ENCODE data around the gene TRDN.
"Not testable (repeated sequence)": the region's sequence is repeated elsewhere in the genome, so short reads cannot be mapped to it uniquely, and the experiment has no call there.

Gene TRDN

GRCh38 chr6:123515715-123516114 lies 121.0 kb downstream of the TRDN start:
- no peak for DNase-seq

DNA sequence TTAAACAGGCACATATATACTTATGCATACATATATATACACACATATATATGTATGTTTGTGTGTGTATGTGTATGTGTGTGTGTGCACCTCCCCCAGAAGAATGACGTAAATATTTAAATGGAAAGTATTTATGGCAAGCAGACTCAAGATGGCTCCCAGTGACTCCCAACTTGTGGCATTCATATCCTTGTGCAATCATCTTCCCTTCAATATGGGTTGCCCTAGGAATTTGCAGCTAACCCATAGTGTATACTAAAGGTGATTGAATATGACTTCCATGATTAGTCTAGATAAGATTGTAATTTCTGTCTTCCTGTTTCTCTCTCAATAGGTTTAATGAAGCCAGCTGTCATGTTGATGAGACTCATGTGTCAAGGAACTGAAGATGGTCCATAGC lies 127.6 kb downstream of the TRDN start:
- DNase-seq = no peak

DNA sequence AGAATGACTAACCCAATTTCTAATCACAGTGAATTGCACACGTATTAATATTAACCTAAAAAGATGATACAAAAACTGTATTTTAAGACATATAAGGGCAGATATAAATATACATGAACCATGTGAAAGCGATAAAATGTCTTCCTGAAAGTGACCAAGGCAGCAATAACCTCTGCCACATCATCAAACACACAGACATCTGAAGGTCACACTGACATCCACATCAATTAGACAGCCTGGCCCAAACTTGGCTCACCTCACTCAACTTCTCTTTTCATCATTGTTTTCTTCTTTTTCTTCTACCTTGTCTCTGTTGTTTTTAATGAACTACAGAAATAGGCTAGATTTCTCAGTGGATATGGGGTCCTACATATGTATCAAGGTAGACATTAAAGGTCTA lies 128.5 kb downstream of the TRDN start:
- no peak for DNase-seq

DNA sequence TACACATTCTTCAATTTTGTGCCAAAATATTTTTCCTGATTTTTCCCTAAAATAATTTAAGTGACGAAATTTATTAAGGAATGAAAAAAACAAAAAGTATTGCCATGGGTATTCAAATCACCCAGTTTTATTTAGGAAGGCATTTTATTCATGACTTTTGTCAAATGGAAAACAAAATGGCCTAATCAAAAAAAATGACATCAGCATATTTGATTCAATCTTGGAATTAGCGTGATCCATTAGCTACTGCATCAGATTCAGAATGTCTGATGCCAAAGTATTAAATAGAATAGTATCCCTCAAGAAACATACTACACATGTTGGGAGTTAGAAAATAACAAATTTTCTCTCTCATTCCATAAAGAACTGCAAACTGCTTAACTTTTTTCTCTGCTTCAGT lies 129.2 kb downstream of the TRDN start:
- DNase-seq = no peak

DNA sequence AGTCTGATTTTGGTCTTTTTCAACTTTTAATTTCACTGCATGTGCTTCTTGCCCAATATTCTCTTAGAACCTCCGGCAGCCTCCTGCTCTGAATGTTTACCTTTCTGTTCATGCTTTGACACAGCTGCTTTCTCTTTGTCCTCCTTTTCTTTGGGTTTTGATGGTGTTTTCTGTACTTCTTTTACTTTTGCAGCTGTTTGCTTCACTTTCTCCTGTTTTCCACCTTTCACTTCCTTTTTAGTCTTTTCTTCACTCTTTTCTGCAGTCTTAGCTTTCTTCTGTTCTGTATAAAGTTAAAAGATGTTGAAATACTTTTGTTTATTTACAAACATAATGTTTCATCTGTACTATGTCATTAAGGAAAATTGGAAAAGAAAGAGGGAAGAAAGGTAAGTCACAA lies 133.1 kb downstream of the TRDN start:
- no peak for DNase-seq

DNA sequence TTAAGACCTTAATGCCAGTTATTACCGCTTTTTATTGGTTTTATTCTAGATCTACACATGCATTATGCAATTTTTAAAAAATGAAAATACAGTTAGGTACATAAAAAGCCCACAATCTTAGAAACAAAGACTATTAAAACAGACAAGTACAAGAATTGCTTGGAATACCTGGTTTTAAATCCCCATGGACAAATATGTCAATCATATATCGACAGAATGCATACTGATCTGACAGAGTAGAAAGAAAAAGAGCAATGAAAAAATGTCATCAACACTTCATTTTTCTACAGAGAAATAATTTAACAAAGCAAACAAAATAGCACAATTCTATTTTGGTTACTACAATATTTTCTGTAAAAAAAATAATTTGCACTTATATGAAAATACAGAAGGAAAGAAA lies 139.7 kb downstream of the TRDN start:
- DNase-seq = no peak

DNA sequence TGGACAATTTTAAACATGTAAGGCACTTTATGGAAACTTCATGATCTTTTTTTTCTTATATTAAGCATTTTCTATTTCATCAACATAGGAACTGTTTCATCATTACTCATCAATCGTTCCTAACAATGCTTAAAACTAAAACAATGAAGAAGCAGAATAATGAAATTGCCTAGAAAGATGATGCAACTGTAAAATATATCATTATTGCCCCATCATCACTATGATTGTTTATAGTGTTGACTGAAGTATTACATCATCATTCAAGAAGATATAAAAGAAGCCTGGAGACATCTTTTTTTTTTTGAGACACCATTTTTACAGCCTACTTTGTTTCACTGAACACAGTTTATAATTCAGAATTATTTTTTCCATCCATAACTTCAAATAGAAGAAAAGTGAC lies 147.2 kb downstream of the TRDN start:
- no peak for DNase-seq

DNA sequence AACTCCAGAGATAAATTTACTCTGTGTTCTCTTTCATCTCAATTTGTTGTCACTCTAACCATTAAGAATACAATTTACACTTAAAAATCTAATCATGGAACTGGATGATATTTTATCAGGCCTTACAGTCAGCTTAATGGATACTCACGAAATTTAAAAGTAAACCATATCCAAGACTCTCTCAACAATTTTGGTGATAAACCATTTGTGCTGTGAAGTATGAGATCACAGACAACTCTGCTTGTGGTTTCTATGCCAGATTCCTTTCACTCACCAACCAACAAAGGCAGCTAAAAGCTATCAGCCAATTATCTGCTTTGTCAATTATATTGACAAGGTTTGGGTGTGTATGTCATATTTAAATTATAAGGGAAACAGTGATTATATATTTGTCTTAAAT lies 155.8 kb downstream of the TRDN start:
- DNase-seq = no peak

DNA sequence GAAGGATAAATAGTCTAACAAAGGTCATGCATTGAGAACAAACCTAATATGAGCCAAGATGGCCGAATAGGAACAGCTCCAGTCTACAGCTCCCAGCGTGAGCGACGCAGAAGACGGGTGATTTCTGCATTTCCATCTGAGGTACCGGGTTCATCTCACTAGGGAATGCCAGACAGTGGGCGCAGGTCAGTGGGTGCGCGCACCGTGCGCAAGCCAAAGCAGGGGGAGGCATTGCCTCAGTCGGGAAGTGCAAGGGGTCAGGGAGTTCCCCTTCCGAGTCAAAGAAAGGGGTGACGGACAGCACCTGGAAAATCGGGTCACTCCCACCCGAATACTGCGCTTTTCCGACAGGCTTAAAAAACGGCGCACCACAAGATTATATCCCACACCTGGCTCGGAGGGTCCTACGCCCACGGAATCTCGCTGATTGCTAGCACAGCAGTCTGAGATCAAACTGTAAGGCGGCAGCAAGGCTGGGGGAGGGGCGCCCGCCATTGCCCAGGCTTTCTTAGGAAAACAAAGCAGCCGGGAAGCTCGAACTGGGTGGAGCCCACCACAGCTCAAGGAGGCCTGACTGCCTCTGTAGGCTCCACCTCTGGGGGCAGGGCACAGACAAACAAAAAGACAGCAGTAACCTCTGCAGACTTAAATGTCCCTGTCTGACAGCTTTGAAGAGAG lies 164.6 kb downstream of the TRDN start:
- DNase-seq = not testable (repeated sequence)

GRCh38 chr6:123467392-123467791 lies 169.4 kb downstream of the TRDN start:
- DNase-seq = no peak

DNA sequence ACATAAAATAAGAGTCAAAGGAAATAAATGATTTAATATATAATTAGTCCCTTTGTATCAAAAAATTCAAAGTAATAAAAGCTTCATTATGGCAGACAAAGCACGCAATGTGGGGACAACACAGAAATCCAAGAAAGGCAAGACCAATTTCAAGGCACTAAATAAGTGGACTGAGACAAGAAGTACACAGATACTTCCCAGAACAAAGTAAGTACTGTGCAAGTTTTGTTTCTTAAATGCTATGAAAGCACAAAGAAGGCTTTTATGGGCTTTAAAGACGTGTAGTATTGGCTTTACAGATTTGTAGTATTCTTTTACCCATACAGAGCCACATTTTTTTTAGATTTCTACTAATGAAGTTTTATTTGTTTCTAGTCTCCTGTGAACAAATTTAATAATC lies 174.6 kb downstream of the TRDN start:
- no peak for DNase-seq

DNA sequence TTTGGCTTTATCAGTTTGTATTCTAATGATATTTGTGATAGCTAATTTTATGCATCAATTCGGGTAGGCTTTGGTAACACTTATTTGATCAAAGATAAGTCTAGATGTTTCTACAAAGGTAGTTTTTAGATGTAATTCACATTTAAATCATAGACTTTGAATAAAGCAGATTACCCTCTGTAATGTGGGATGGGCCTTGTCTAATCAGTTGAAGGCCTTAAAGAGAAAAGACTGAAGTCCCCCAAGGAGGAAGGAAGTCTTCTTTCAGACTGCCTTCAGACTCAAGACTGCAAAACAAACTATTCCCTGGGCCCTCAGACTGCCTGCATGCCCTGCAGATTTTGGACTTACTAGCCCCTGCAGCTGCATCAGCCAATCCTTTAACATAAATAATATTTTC lies 178.5 kb downstream of the TRDN start:
- DNase-seq = no peak

GRCh38 chr6:123456836-123457235 lies 179.9 kb downstream of the TRDN start:
- no peak for DNase-seq

- no peak for DNase-seq
These were observed 182.3 kb downstream of the TRDN start for GRCh38 chr6:123454448-123454847.

DNA sequence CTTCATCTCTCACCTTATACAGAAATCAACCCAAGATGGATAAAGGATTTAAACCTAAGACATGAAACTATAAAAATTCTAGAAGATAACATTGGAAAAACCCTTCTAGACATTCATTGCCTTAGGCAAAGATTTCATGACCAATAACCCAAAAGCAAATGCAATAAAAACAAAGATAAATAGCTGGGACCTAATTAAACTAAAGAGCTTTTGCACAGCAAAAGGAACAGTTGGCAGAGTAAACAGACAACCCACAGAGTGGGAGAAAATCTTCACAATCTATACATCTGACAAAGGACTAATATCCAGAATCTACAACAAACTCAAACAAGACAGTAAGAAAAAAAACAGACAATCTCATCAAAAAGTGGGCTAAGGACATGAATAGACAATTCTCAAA lies 183.7 kb downstream of the TRDN start:
- not testable (repeated sequence) for DNase-seq

DNA sequence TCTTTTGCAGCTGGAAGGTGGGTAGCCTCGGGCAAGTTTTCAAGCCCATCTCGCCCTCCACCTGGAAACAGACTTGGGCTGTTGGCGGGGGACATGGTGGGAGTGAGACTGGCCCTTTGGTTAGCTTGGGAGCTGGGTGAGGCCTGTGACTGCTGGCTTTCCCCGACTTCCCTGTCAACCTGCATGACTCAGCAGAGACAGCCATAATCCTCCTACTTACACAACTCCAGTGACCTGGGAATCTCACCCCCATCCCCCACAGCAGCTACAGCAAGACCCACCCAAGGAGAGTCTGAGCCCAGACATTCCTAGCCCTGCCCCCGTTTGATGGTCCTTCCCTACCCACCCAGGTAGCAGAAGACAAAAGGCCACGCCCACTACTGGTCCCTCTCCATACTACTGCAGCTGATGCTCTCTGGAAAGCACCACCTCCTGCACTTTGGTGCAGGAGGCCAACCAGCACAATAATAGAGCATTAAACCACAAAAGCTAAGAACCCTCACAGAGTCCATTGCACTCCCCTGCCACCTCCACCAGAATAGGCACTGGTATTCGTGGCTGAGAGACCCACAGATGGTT lies 188.4 kb downstream of the TRDN start:
- DNase-seq = no peak

DNA sequence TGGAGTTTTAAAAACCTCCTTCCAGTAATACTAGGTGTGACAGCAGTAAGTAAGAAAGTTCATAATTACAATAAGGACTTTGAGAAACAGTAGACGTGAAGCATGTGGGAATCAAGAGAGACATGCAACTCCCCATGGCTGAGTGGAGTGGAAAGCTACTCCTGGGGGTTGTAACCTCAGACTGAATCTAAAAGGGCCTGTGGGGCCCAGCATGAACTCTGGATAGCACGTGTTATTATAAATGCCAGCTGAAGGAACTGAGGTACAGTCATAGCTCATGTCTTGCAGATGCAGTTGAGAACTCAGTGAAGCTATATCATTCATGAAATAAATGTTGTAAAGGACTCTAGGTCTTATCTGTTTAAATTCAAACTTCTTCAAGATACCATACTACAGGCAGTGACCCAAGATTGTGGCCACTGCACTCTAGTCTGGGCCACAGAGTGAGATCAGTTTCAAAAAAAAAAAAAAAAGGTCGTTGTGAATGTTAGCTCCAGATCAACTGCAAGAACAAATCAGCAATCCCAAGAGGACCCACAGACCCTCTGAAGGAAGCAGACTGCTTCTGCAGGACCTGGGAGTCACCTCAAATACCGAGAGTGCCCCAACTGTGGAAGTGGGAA lies 189.3 kb downstream of the TRDN start:
- no peak for DNase-seq

DNA sequence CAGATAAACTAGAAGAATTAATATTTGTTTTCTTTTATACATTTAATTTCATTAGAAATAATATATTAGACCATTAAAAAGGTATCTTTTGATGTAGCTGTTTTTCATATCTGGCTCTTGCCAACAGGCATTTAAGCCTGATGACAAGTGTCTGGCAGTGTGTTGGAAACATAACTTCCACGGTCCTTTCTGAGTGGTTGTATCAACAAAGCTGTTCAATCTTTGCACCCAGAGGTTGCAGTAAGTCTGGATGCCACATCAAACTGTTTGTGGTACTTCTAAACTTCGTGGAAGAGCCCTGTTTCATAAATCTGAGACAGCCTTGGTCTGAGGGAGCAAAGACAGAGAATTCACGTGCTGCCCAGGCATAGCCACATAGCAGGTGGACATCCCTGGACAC lies 197.4 kb downstream of the TRDN start:
- DNase-seq = no peak

- DNase-seq = peak in 2 of 58 donors; percentile 4 to 5
These were observed 202.6 kb downstream of the TRDN start for GRCh38 chr6:123434186-123434585.

- no peak for DNase-seq
These were observed 205.8 kb downstream of the TRDN start for GRCh38 chr6:123430970-123431369.

- DNase-seq = no peak
These were observed 209.7 kb downstream of the TRDN start for GRCh38 chr6:123427008-123427407.

DNA sequence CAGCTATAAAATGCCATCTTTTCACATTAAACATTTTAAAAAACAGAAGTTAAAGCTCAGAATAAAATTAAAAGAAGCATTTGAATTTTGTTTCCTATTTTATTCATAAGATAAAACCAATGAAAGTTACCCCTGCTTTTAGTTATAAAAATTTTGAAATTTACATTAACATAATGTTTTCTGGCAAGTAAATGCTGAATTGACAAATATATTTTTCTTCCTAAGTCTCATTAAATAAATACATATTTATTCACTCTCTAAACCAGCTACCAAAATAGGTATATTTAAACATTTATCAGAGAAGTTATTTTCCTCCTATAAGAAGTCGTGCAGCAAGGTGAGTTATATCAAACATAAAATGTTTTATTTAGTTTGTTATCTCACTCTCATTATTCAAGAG lies 213.6 kb downstream of the TRDN start:
- DNase-seq = no peak

- DNase-seq = no peak
These were observed 216.2 kb downstream of the TRDN start for GRCh38 chr6:123420512-123420911.

Data from anterior cingulate cortex (tissue), 58 donors.